Choroid plexus epithelial cell (primary cell): Measurements from ENCODE around the gene ERLEC1.

Experiments
- DNase-seq: peaks from one replicate; pipeline ENCODE4 v3.0.0-alpha.2; 2010; ENCODE audit warnings: low read depth
- H3K4me3 ChIP-seq: 2 replicates; pipeline ENCODE4 v1.5.1; 2011; ENCODE audit warnings: low read depth, mild to moderate bottlenecking, control low read depth, low read length, moderate library complexity
- CTCF ChIP-seq: conservative IDR thresholded peaks from 2 replicates; pipeline ENCODE4 v1.5.1; 2011; ENCODE audit warnings: low read depth, mild to moderate bottlenecking, control low read depth, inconsistent platforms, low read length, moderate library complexity

The ERLEC1 gene

DNA sequence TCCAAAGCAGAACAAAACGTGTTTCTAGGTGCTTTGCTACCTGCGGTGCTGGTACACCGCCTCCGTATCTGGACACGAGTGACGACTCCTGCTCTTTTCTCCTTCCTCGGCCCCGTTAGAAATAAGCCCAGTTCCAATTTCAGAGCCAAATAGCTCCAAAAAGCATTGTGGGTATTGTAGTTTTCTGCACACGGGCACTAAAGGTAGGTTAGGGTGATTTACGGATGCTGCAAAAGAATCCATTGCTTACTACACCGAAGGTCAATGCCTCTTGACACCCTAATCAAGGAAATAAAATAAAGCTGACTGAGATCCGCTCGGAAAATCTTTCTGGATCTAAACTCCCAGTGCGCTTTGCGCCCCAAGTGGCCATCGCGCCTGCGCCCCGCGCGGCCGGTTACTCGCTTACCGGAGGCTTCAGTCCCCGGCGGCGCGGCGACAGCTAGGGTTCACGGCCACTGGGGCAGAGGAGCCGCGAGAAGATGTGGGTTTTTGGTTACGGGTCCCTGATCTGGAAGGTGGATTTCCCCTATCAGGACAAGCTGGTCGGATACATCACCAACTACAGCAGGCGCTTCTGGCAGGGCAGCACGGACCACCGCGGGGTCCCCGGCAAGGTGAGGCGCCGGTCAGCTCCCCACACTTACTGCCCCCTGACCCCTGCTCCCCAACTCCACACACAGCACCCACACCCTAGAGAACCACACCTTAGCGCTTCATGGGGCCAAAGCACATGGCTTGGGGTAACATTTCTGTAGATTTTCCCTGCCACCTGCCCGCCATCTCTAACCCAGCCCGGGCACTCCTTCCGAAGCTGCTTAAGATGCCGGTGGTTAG, 19.2 kb upstream of the ERLEC1 start, which contains the start of gene CHAC2:
TSS of gene CHAC2 (plus strand) at position 400 of the 837 bp plus-strand sequence. CDS start at position 483, 83 bp downstream.
- peak within 1 kb of the TSS; percentile 81 for H3K4me3 ChIP-seq
- peak; percentile 44 for TF ChIP-seq CTCF
- peak; percentile 79 for DNase-seq

- no peak for TF ChIP-seq CTCF
- peak overlapping the region; percentile 81 for H3K4me3 ChIP-seq
- no peak for DNase-seq
These were observed 18.7 kb upstream of the ERLEC1 start for GRCh38 chr2:53768242-53768542.

DNA sequence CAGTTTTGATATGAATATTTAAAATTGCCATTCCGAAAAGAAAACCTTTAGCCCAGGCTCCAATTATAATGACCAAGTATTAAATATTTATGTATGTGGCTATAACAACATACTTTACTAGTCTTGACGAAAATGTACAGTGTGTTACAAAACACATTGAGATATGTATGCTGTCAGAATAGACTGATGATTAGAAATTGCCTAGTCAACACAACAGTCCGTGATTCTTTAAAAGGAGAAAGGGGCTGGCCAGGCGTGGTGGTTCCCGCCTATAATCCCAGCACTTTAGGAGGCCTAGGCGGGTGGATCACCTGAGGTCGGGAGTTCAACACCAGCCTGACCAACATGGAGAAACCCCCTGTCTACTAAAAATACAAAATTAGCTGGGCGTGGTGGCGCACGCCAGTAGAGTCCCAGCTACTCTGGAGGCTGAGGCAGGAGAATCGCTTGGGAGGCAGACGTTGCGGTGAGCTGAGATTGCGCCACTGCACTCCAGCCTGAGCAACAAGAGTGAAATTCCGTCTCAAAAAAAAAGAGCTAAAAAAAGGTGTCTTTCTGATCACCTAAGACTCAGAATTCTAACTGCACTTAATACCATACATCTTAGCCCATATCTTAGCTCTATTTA, 17.4 kb upstream of the ERLEC1 start:
- no peak for TF ChIP-seq CTCF
- no peak overlapping the region for H3K4me3 ChIP-seq
- DNase-seq, result no peak

DNA sequence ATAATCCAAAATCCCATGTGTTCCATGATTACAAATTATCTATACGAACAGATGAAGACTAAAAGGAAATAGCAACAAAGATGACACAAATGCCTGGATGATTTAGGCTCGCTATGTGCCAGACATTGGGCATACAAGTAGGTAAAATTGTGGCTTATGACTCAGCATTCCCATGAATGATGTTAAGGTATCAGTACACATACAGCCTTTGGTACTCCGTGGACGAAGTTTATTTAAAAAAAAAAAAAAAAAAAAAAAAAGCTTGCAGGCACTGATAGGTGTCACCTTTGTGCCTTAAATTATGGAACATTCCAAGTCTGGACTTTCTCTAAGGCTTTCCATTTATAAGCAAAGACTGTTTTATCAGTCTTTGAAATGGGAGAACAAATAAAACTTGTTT, 16.6 kb upstream of the ERLEC1 start:
- no peak for TF ChIP-seq CTCF
- no peak overlapping the region for H3K4me3 ChIP-seq
- no peak for DNase-seq

DNA sequence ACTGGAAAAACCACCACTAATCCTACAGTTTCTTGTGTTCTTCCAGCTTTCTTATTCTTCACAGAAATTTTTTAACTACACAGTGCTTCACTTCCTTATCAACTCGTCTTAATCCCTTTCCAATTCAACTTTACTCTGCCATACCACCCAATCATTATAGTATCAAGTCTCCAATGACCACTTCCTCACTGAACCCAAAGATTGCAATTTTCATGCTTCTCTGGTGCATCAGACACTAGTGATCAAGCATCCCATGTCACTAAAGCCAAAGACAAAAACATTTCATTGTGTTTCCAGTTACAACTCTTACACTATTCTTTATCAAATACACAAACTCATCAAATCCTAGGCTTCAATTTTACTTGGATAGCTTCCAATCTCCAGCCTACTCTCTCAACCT, 9.7 kb upstream of the ERLEC1 start:
- no peak for TF ChIP-seq CTCF
- no peak for DNase-seq
- no peak overlapping the region for H3K4me3 ChIP-seq

- no peak overlapping the region for H3K4me3 ChIP-seq
- no peak for DNase-seq
- TF ChIP-seq CTCF, result no peak
These were observed 8.2 kb upstream of the ERLEC1 start for GRCh38 chr2:53778536-53779162.
